HUDEP-2 (cell line): ENCODE results near the gene MRLN.
"Not testable (repeated sequence)": the region's sequence is repeated elsewhere in the genome, so short reads cannot be mapped to it uniquely, and the experiment has no call there.

Experiments
- DNase-seq, 76 experiments: peaks; one replicate each; lab custom pipeline; 2025; ENCODE audit not compliant: unreplicated experiment in 76 of 76; lab: John Stamatoyannopoulos, UW

MRLN gene

DNA sequence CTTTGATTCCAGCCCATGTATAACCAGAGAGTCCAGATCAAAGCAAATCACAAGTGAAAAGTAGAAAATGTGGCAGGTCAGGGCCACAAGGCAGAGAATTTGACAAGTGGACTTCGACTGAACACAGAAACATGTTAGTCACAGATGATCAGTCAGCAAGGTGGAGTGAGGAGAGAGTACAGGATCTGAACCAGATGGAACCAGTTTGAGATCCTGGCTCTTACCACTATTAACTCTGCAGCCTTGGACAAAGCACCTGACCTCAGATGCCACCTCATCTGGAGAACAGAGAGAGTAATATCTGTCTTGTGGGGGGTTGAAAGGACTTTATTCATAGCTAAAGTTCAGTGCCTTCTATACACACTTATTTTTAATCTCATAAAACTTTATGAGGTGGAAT is 4.4 kb downstream of the MRLN start:
- no peak for DNase-seq

DNA sequence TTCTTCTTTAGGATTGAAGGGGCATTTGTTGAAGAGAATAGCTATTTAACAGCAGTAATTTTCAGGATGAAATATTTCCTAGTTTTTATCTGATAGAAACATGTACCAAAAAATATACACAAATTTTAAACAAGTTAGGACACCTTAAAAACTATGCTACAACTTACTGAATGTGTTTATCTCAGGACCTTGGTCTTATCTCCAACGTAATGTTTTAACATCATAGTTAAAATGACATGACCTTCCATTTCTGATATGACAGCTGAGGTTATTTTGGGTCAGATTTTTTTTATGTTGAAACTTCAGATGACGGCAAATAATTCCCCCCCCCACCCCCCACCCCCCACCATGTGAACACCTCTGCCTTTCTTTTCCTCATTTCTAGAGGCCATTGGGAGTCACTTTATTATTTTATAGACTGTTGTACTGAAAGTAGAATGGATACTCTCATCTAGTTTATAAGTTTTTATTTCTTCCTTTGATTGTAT is 8.0 kb downstream of the MRLN start:
- DNase-seq, result no peak

GRCh38 chr10:59744762-59745161 is 8.5 kb downstream of the MRLN start:
- DNase-seq, result peak in 9 of 76 experiments; percentile 4 to 54 (median 49)

DNA sequence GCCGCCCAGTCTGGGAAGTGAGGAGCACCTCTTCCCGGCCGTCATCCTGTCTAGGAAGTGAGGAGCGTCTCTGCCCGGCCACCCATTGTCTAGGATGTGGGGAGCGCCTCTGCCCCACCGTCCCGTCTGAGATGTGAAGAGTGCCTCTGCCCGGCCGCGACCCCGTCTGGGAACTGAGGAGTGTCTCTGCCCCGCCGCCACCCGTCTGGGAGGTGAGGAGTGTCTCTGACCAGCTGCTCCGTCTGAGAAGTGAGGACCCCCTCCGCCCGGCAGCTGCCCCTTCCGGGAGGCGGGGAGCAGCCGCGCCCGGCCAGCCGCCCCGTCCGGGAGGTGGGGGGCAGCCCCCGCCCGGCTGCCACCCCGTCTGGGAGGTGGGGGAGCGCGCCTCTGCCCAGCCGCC is 9.1 kb downstream of the MRLN start:
- DNase-seq, result not testable (repeated sequence)

- DNase-seq, result no peak
Measured at GRCh38 chr10:59741583-59741982, 11.7 kb downstream of the MRLN start.

GRCh38 chr10:59741048-59741447 is 12.2 kb downstream of the MRLN start:
- DNase-seq, result no peak

GRCh38 chr10:59736749-59737148 is 16.5 kb downstream of the MRLN start:
- no peak for DNase-seq

DNA sequence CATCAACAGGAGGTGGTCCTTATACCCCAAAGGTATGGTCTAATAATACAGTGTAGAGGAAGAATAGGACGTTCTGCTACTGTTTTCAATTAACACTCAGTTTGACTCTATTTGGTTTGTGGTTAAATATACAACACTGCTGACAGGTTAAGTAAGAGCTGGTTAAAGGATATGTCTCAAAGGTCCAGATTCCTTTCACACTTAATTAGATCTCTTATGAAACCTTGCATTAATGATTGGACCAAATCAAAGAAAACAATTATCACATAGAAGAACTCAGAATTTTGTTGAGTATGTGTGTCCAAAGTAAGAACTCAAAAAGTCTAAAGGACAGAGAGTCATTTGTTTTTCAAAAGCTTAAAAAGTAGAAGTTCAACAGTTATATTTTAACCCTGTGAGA is 18.0 kb downstream of the MRLN start:
- no peak for DNase-seq

DNA sequence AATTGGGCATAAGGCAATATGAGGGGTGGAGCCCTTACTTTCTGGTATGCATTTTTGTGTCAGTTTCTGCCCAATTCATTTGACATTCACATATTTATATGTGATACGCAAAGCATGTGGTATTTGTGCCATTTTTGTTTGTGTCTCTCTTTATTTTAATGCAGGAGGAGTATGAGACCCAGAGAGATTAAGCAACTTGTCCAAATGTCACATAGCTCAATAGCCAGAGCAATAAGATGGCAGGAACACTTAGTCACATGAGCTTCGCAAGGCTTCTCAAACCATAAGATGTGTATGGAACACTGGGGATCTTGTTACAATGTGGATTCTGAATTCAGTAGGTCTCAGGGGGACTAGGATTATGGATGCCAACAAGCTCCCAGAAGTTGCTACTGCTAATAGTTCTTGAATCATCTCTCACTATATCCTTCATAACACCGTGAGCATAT is 19.2 kb downstream of the MRLN start:
- DNase-seq, result no peak

DNA sequence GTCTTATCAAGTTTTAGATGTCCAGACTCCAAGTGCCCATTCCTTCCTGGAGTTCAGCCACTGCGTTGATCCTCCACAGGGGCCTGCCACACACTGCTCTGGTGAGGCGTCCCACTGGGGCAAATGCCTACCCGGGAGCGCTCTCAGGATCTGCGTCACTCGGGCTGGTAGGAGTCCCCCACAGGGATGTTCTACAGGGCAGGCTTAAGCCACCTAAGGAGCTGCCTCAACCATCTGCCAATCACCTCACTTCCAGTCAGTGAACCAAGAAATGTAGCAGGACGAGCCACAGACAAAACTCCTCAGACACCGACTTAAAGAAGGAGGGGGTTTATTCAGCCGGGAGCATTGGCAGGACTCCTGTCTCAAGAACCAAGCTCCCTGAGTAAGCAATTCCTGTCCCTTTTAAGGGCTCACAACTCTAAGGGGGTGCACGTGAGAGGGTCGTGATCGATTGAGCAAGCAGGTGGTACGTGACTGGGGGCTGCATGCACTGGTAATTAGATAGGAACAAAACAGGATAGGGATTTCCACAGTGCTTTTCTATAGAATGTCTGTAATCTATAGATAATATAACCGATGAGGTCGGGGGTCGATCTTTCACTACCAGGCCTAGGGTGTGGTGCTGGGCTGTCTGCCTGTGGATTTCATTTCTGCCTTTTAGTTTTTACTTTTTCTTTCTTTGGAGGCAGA is 19.8 kb downstream of the MRLN start:
- peak in 3 of 76 experiments; percentile 5 to 26 (median 9) for DNase-seq

GRCh38 chr10:59732849-59733248 is 20.4 kb downstream of the MRLN start:
- not testable (repeated sequence) for DNase-seq

- peak in 11 of 76 experiments; percentile 3 to 52 (median 34) for DNase-seq
Measured at GRCh38 chr10:59729167-59729566, 24.1 kb downstream of the MRLN start.

DNA sequence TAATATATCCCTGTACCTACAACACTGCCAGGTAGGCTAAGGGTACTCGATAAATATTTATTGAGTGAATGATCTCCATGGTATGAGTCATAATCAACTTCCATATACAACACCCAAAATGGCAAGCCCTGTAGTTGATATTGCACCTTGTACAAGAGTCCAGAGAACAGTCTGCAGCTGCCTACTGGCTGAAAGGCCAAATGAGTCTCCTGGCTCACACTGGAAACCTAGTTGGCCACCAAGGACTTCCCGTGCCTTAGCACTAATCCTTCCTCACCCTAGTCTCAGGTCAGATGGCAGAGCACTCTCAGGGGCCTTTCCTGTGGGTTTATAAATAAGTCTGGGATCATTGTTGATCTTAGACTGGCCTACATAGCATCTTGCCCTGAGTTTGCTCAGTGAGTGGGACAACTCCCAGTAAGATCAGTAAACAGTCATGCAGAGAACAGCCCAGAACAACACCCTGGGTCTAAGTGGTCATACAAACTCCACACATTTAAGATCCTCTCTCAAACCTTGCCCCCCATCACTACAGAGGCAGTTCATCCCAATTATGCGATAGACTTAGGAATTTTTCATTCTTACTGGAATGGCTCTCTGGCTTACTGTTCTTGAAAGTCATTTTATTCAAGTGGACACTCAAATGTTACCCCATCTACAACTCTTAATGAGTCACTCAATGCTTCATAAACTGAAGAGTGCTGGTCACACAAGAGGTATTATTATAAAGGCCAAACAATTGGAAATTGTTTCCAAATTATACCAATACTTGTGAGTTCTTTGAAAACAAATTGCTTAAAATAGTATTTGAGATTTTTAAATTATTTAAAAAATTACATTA is 28.9 kb downstream of the MRLN start:
- no peak for DNase-seq

GRCh38 chr10:59720377-59720776 is 32.9 kb downstream of the MRLN start:
- no peak for DNase-seq

DNA sequence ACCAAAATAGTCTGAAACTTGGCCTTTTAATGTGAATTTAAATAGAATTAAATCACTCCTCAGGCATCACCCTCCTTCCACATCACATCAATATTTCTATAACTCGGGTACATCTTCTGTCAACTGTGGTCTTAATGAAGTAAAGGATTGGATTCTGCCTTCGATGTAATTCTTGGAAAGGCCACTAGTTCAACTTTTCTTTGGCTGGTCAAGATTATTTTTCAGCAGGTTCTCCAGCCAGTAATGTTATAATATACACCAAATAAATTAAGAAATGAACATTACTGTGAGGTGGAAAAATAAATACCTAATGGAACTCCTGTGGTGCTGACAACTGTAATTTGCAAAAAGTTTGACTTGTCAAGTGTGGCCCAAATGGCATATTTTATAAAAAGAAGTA is 33.9 kb downstream of the MRLN start:
- DNase-seq, result no peak

DNA sequence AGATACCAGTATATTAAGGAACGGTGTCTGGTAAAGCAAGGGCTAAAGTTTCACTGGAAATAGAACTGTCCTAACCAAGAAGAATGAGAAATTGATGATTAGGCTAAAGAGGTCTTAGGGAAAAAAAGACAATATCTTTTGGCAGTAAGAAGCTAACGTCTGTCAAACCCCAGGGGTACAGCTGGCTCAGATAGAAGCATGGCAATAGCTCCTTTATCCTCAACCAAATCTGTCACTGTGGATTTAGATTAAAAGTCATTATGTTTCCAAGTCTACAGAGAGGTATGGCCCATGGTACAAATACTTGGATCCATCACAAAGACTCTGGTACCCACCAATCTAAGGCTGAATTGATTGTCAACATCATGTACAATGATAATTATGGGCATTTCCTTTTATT is 35.0 kb downstream of the MRLN start:
- no peak for DNase-seq

DNA sequence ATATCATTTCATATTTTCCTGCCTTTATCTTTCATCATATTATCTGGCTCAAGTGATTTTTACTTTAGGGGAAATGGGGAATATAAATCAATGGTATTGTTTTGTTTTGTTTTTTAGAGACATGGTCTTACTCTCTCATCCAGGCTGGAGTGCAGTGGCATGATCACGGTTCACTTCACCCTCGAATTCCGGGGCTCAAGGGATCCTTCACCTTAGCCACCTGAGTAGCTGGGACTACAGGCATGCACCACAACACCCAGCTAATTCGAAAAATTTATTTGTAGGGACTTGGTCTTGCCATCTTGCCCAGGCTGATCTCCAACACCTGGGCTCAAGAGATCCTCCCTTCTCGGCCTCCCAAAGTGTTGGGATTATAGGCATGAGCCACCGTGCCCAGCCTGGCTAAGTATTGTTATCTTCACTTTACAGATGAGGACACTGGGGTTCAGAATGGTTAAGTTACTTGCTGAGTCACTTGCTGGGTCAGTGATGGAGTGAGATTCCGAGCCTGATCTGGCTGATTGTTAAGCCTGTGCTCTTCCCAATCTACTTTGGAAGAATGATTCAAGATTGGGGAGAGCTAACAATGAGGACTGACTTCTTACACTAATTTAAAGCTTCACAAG is 39.9 kb downstream of the MRLN start:
- DNase-seq, result peak in 13 of 76 experiments; percentile 3 to 41 (median 25)

DNA sequence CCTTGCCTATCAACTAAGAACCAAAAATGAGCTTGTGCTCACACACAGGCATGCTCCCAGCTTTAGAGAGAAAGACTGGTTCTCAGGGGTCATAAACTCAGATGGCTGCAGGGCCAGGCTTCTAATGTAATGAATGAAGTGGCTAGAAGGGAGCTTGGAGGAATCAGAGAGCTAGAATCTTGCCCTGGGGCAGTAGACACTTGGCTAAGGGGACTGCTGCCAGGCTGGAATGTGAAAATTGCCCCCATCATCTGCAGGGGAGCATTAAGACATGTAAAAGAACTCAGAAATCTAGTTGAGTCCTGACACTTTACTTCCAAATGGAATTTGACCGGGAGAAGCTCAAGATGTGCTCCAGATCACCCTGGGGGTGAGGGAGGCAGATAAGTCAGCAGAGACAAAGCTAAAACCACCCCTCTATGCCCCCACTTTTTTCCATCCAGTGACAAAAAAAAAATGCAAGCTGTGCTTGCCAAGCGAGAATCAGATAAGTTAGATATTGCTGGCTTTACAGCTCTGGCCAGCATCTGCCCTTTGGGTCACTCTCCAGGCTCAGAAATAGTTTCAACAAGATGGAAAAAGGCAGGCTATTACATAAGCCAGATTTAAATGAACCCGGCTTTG is 41.3 kb downstream of the MRLN start:
- peak in 2 of 76 experiments; percentile 33 to 43 for DNase-seq

DNA sequence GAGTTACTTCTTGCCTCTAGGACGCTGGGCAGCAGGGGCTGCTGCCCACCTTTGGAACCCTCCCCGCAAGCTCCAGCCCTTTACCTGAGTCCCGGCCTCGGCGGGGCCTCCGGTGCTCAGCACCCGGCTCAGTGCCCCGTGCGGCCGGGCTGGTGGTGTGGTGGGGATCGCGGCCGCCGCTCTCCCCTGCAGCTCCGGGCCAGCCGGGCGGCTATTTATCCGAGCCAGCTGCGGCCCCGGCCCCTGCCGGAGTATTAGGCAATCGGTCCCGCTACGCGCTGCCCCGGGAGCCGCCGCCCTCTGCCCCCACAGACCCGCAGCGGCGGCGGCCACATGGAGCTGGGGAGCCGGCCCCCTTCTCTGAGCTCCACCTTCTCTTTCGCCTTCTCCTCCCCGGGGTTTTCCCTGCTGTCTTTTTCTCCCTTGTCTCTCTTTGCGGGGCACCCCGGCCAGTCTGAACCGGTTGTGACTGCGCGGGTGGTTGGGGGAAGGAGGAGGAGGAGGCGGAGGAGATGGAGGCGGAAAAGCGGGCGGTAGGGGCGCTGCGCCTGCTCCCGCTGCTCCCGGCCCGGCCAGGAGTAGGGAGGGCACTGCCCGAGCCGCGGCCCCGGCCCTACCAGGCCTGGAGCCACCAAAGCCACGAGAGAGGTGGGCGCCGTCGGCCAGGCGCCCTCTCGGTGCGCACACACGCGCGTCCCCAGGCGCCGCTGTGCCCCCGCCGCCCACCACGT is 43.7 kb downstream of the MRLN start, which contains the start of gene SLC16A9:
TSS of gene SLC16A9 (minus strand) at position 456 of the 731 bp plus-strand sequence. CDS start 25,559 bp downstream, outside the sequence.
- peak in 30 of 76 experiments; percentile 2 to 57 (median 21) for DNase-seq

DNA sequence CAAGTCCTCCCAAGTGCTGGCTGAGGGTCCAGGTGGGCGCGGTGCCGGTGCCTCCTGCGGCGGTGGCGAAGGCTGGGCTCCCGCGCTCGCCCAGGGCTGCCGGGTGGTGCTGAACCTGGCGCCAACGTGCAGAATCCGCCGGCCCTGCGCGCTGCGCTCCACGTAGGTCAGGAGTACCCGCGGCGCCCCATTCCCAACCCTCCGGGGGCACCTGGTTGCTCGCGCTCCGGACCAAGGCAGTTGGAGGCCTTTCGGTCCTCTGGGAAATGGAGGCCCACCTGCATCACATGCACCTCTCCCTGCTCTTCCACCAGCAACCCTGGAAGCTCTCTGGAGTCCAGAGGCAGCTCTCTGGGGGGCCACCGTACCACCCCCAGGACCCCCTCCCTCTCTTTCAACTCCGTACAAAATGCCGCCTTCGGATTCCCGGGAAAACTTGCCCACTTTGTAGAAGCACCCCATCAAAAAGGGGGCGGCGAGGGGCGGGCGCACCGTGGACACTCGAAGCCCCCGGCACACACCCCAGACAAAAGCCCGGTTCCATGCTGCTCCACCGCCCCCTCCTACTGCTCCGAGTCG is 44.4 kb downstream of the MRLN start:
- no peak for DNase-seq
